G401.6 (cell line): ENCODE results near the gene EVX1.

Experiments used
- FAIRE-seq: peaks from 2 replicates; lab custom pipeline; 2012; peaks lifted over from hg19 to GRCh38; lab: Jason Lieb, UNC

Gene EVX1

GRCh38 chr7:27242555-27243339, at the start of gene EVX1:
EVX1 (plus strand) TSS chr7:27242802; CDS start chr7:27243031, 229 bp downstream.
- FAIRE-seq: no peak

- FAIRE-seq: no peak
Measured at GRCh38 chr7:27193335-27194001, 49.1 kb upstream of the EVX1 start.

GRCh38 chr7:27194002-27194352, 48.6 kb upstream of the EVX1 start:
- no peak for FAIRE-seq

GRCh38 chr7:27194686-27195379, 47.8 kb upstream of the EVX1 start:
- FAIRE-seq: no peak

- FAIRE-seq: peak; percentile 97
Measured at GRCh38 chr7:27196287-27196767, 46.3 kb upstream of the EVX1 start.

- FAIRE-seq: no peak
Measured at GRCh38 chr7:27197137-27198042, 45.2 kb upstream of the EVX1 start.

GRCh38 chr7:27198138-27198841, 44.3 kb upstream of the EVX1 start:
- FAIRE-seq: no peak

GRCh38 chr7:27198871-27199801, 43.5 kb upstream of the EVX1 start:
- FAIRE-seq: no peak

GRCh38 chr7:27199849-27200760, 42.5 kb upstream of the EVX1 start, which contains the start of gene HOXA13:
HOXA13 (minus strand) TSS chr7:27200091; CDS start chr7:27200077, 14 bp downstream.
- FAIRE-seq: no peak

- no peak for FAIRE-seq
Measured at GRCh38 chr7:27200761-27201579, 41.6 kb upstream of the EVX1 start.

- FAIRE-seq: no peak
Measured at GRCh38 chr7:27201580-27202017, 41.0 kb upstream of the EVX1 start.

GRCh38 chr7:27202018-27202861, 40.4 kb upstream of the EVX1 start:
- no peak for FAIRE-seq

- FAIRE-seq: peak; percentile 13
Measured at GRCh38 chr7:27202862-27203134, 39.8 kb upstream of the EVX1 start.

- FAIRE-seq: no peak
Measured at GRCh38 chr7:27203365-27203953, 39.1 kb upstream of the EVX1 start.

- FAIRE-seq: no peak
Measured at GRCh38 chr7:27203964-27204594, 38.5 kb upstream of the EVX1 start.

GRCh38 chr7:27204851-27205322, 37.7 kb upstream of the EVX1 start:
- FAIRE-seq: no peak
